Erythroblast (primary cell): Measurements from ENCODE around the gene KRTAP10-1.

Experiments
- GATA1 ChIP-seq: IDR thresholded peaks from 2 replicates; pipeline ENCODE4 v1.6.1; 2011; ENCODE audit warnings: low read depth, mild to moderate bottlenecking, control low read depth, low read length, moderate library complexity
- POLR2A ChIP-seq: IDR thresholded peaks from 2 replicates; pipeline ENCODE4 v1.6.1; 2011; ENCODE audit warnings: mild to moderate bottlenecking, low read length

DNA sequence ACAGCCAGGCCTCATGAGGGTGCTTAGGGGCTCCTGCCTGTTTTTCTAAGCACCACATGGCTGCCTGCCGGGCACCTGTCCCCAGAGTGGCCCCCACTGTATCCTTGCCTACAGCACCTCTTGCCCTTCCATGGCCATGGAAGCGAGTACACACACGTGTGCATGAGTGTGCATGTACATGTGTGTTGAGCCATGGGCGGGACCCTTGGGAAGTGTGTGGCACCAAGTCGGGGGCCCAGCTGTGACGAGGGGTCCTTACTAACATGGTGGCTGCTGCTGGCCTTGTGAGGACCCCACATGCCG lies 25.8 kb downstream of the KRTAP10-1 start:
- TF ChIP-seq POLR2A (no peak), GATA1 (no peak)
